Neural cell (in vitro differentiated cells): Measurements from ENCODE around the gene DLX1. TPM values are rescaled to one million over a fixed set of nuclear protein-coding genes. Genes with fewer than 3 reads are reported as not detected.

ENCODE experiments used
- H2AFZ ChIP-seq: fragments of 200-600, 300-800 bp; sonication (generic), shearing (Covaris generic); 2 replicates; pipeline ENCODE4 v1.6.0; 2014; ENCODE audit warnings: low read depth, mild to moderate bottlenecking, antibody characterized with exemption, low read length, moderate library complexity
- H3F3A ChIP-seq: fragments of 200-600 bp; shearing (Covaris generic); 2 replicates; pipeline ENCODE4 v1.6.1; 2016; ENCODE audit warnings: mild to moderate bottlenecking, moderate library complexity, mixed read lengths, antibody characterized with exemption, low read length; ENCODE audit not compliant: insufficient read depth, poor library complexity, severe bottlenecking
- H3K27ac ChIP-seq: fragments of 200-600, 300-800 bp; sonication (generic), shearing (Covaris generic); 2 replicates; pipeline ENCODE4 v1.5.1; 2014; ENCODE audit warnings: mild to moderate bottlenecking, low read length, moderate library complexity
- H3K27me3 ChIP-seq: fragments of 300-800, 200-600 bp; sonication (generic), shearing (Covaris generic); 2 replicates; pipeline ENCODE4 v1.6.0; 2014; ENCODE audit warnings: mild to moderate bottlenecking, low read depth, low read length, moderate library complexity; ENCODE audit not compliant: insufficient read depth
- H3K36me3 ChIP-seq: fragments of 300-800, 200-600 bp; sonication (generic), shearing (Covaris generic); 2 replicates; pipeline ENCODE4 v1.5.1; 2014; ENCODE audit warnings: mild to moderate bottlenecking, antibody characterized with exemption, low read length, moderate library complexity; ENCODE audit not compliant: insufficient read depth
- H3K4me2 ChIP-seq: fragments of 300-800, 200-600 bp; sonication (generic), shearing (Covaris generic); 2 replicates; pipeline ENCODE4 v1.6.0; 2014; ENCODE audit warnings: mild to moderate bottlenecking, low read length
- H3K4me3 ChIP-seq: fragments of 300-800, 200-600 bp; sonication (generic), shearing (Covaris generic); 2 replicates; pipeline ENCODE4 v1.5.1; 2014; ENCODE audit warnings: mild to moderate bottlenecking, low read length, moderate library complexity
- H3K79me2 ChIP-seq: fragments of 200-600 bp; shearing (Covaris generic); replicated peaks from 2 replicates; pipeline ENCODE4 v1.6.0; 2014; ENCODE audit warnings: mild to moderate bottlenecking, low read length, moderate library complexity; ENCODE audit not compliant: insufficient read depth
- H3K9ac ChIP-seq: fragments of 300-800, 200-600 bp; sonication (generic), shearing (Covaris generic); 2 replicates; pipeline ENCODE4 v1.6.1; 2016; ENCODE audit warnings: mild to moderate bottlenecking, low read length, mixed read lengths
- H3K9me2 ChIP-seq: fragments of 200-600 bp; shearing (Covaris generic); 2 replicates; pipeline ENCODE4 v1.6.1; 2016; ENCODE audit warnings: mild to moderate bottlenecking, low read length, mixed read lengths; ENCODE audit not compliant: insufficient read depth
- H3K9me3 ChIP-seq: fragments of 200-600, 300-800 bp; sonication (generic), shearing (Covaris generic); 2 replicates; pipeline ENCODE4 v1.6.1; 2016; ENCODE audit warnings: mild to moderate bottlenecking, mixed run types, low read length, moderate library complexity, mixed read lengths
- H4K20me1 ChIP-seq: fragments of 200-600 bp; shearing (Covaris generic); 2 replicates; pipeline ENCODE4 v1.6.1; 2016; ENCODE audit warnings: mild to moderate bottlenecking, mixed run types; ENCODE audit not compliant: insufficient read depth
- CTCF ChIP-seq: fragments of 450-650 bp; IDR thresholded peaks from 2 replicates; pipeline ENCODE4 v1.5.1; 2014; ENCODE audit warnings: antibody characterized with exemption, mild to moderate bottlenecking, moderate library complexity; ENCODE audit not compliant: poor library complexity, severe bottlenecking
- EP300 ChIP-seq: fragments of 450-650 bp; conservative IDR thresholded peaks from 2 replicates; pipeline ENCODE4 v1.6.1; 2014; ENCODE audit warnings: antibody characterized with exemption, mild to moderate bottlenecking, moderate library complexity; ENCODE audit not compliant: poor library complexity, severe bottlenecking
- EZH2 ChIP-seq: fragments of 200-600, 300-800 bp; shearing (Covaris generic), sonication (generic); IDR thresholded peaks from 2 replicates; pipeline ENCODE4 v1.6.1; 2014; ENCODE audit warnings: antibody characterized with exemption, low read length, borderline replicate concordance, mild to moderate bottlenecking; ENCODE audit not compliant: insufficient read depth, poor library complexity, severe bottlenecking
- MXI1 ChIP-seq: fragments of 450-650 bp; conservative IDR thresholded peaks from 2 replicates; pipeline ENCODE4 v1.6.1; 2014; ENCODE audit warnings: antibody characterized with exemption, mild to moderate bottlenecking; ENCODE audit not compliant: poor library complexity, severe bottlenecking
- POLR2AphosphoS5 ChIP-seq: IDR thresholded peaks from 2 replicates; pipeline ENCODE4 v1.6.1; 2012
- RAD21 ChIP-seq: fragments of 450-650 bp; conservative IDR thresholded peaks from 2 replicates; pipeline ENCODE4 v1.6.1; 2014; ENCODE audit warnings: antibody characterized with exemption, mild to moderate bottlenecking, moderate library complexity
- REST ChIP-seq: IDR thresholded peaks from 2 replicates; pipeline ENCODE4 v1.6.1; 2012; ENCODE audit warnings: borderline replicate concordance
- SMC3 ChIP-seq: fragments of 450-650 bp; conservative IDR thresholded peaks from 2 replicates; pipeline ENCODE4 v1.6.1; 2014; ENCODE audit warnings: antibody characterized with exemption, mild to moderate bottlenecking, moderate library complexity; ENCODE audit not compliant: poor library complexity
- TAF1 ChIP-seq: IDR thresholded peaks from 2 replicates; pipeline ENCODE4 v1.6.1; 2012; ENCODE audit warnings: low read depth
- polyA plus RNA-seq: library from polyadenylated mRNA; depleted of rRNA; stranded (reverse); fragments of >200 nt; gene quantifications from 2 replicates; pipeline ENCODE4 v1.2.3, GENCODE V29; 2014

DLX1 gene
- polyA plus RNA-seq, 1 donor from 2014 or later, result 67.3 TPM

GRCh38 chr2:172038604-172039003, 46.7 kb upstream of the DLX1 start:
- no peaks in the 10 kb centered on the region for H3K27me3 ChIP-seq
- no peak overlapping the region for H3K4me3 ChIP-seq
- no peaks in the 10 kb centered on the region for H3K36me3 ChIP-seq
- H3K9me3 ChIP-seq, result no peaks in the 10 kb centered on the region
- H3K27ac ChIP-seq, result no peak overlapping the region
- H2AFZ ChIP-seq, result no peak overlapping the region
- H3F3A ChIP-seq, result no peaks in the 10 kb centered on the region
- H3K9me2 ChIP-seq, result no peaks in the 10 kb centered on the region
- no peaks in the 10 kb centered on the region for H4K20me1 ChIP-seq
- no peak for TF ChIP-seq REST
- no peak for TF ChIP-seq TAF1
- TF ChIP-seq EZH2, result no peak
- no peak for TF ChIP-seq POLR2AphosphoS5
- TF ChIP-seq EP300, result no peak
- TF ChIP-seq MXI1, result no peak
- TF ChIP-seq CTCF, result no peak
- no peak for TF ChIP-seq RAD21
- TF ChIP-seq SMC3, result no peak
- no peak overlapping the region for H3K4me2 ChIP-seq
- no peaks in the 10 kb centered on the region for H3K79me2 ChIP-seq
- H3K9ac ChIP-seq, result no peak overlapping the region

GRCh38 chr2:172039011-172039704, 46.1 kb upstream of the DLX1 start:
- H4K20me1 ChIP-seq, result no peaks in the 10 kb centered on the region
- no peak overlapping the region for H3K4me2 ChIP-seq
- H3K36me3 ChIP-seq, result no peaks in the 10 kb centered on the region
- no peaks in the 10 kb centered on the region for H3F3A ChIP-seq
- no peaks in the 10 kb centered on the region for H3K9me3 ChIP-seq
- H3K9me2 ChIP-seq, result no peaks in the 10 kb centered on the region
- no peaks in the 10 kb centered on the region for H3K27me3 ChIP-seq
- H3K79me2 ChIP-seq, result no peaks in the 10 kb centered on the region
- no peak overlapping the region for H3K9ac ChIP-seq
- H3K27ac ChIP-seq, result no peak overlapping the region
- H2AFZ ChIP-seq, result no peak overlapping the region
- TF ChIP-seq SMC3, result no peak
- no peak overlapping the region for H3K4me3 ChIP-seq

- Histone ChIP-seq H3K9me2 (no peaks in the 10 kb centered on the region), H3K9me3 (no peaks in the 10 kb centered on the region), H3K36me3 (no peaks in the 10 kb centered on the region), H3K4me2 (no peak overlapping the region), H3K9ac (no peak overlapping the region), H3K27me3 (no peaks in the 10 kb centered on the region), H4K20me1 (no peaks in the 10 kb centered on the region), H2AFZ (no peak overlapping the region), H3K79me2 (no peaks in the 10 kb centered on the region), H3K4me3 (no peak overlapping the region), H3F3A (no peaks in the 10 kb centered on the region), H3K27ac (no peak overlapping the region)
- TF ChIP-seq POLR2AphosphoS5, result no peak
- TF ChIP-seq EP300, result no peak
- TF ChIP-seq MXI1, result no peak
- no peak for TF ChIP-seq SMC3
- no peak for TF ChIP-seq CTCF
Observed at GRCh38 chr2:172040311-172040710, 45.0 kb upstream of the DLX1 start.
